Keratinocyte (primary cell): Measurements from ENCODE around the gene UBE2QL1.

Experiments used
- CTCF ChIP-seq, 3 experiments: IDR thresholded peaks in 1 of 3; conservative IDR thresholded peaks in 1 of 3; optimal IDR thresholded peaks in 1 of 3; 2 replicates in 2 of 3; 3 replicates in 1 of 3; pipeline versions ENCODE3 to v1.5.1; 2011; ENCODE audit warnings: low read length in 3 of 3, mild to moderate bottlenecking in 3 of 3, moderate library complexity in 2 of 3, control low read depth in 1 of 3, inconsistent platforms in 1 of 3; ENCODE audit not compliant: insufficient read depth in 2 of 3; ENCODE audit errors: extremely low read depth in 1 of 3
- EZH2 ChIP-seq: IDR thresholded peaks from one replicate; pipeline ENCODE4 v1.6.1; 2012; ENCODE audit warnings: inconsistent platforms, mild to moderate bottlenecking, low read length, moderate library complexity

- no peak for TF ChIP-seq CTCF (optimal IDR thresholded peaks at IDR 0.05 in 1 of 3, IDR thresholded peaks at IDR 0.05 in 1 of 3, conservative IDR thresholded peaks at IDR 0.05 in 1 of 3; ENCODE audit: extremely low read depth in 1 of 3, insufficient read depth in 2 of 3, low read length in 3 of 3)
- TF ChIP-seq EZH2 = no peak
Observed at GRCh38 chr5:6490246-6490645, 41.6 kb downstream of the UBE2QL1 start.
